ENCODE measurements around the gene HBEGF.

- TF ChIP-seq CTCF (IDR thresholded peaks at IDR 0.05; ENCODE audit: low read length) (no peak), EZH2 (optimal IDR thresholded peaks at IDR 0.05; ENCODE audit: low read depth, low read length) (no peak)
Observed at GRCh38 chr5:140318792-140319191, 27.6 kb downstream of the HBEGF start.

Measured in MM.1S (cell line).